Measurements from ENCODE around the gene LGMN. TPM values are rescaled to one million over a fixed set of nuclear protein-coding genes. Genes with fewer than 3 reads are reported as not detected.

LGMN gene
- total RNA-seq, 1 experiment from 2014 or later = 37.2 TPM

DNA sequence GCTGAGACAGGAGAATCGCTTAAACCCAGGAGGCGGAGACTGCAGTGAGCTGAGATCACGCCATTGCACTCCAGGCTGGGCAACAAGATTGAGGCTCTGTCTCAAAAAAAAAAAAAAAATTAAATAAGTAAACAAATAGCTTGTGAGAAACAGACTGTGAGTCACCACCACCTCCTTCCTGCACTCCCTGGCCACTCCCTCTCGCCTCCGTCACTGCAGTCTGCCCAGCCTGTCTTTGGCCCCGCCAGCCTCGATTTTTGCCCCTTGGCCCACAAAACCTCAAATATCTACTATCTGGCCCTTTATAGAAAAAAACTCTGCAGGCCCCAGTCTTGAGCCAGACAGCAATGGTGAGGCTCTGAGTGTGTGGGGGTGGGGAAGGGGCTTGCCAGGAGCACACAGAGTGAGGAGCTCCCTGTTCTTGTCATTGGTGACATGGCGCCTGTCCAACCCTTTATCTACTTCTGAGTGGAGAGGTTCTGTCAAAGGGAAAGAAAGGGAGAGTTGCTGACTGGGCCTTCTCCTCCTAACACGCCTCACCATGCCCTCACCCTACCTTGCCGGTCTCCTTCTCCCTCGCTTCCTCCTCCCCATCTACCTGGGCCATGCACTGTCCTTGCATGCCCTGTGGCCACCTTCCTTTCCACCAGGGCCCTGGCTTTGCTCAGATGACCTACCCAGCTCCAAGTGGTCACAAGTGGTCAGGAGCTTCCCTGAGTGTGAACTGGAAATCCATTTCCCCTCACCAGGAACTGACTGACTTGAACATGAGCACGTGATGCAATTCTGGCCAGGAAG, 22.1 kb downstream of the LGMN start:
- no peak for ATAC-seq
- CTCF ChIA-PET = interaction anchor here (0.6 kb wide), 1 partner anchor 11 kb away, joined by 16 read pairs; no protein-coding TSS in a partner anchor

DNA sequence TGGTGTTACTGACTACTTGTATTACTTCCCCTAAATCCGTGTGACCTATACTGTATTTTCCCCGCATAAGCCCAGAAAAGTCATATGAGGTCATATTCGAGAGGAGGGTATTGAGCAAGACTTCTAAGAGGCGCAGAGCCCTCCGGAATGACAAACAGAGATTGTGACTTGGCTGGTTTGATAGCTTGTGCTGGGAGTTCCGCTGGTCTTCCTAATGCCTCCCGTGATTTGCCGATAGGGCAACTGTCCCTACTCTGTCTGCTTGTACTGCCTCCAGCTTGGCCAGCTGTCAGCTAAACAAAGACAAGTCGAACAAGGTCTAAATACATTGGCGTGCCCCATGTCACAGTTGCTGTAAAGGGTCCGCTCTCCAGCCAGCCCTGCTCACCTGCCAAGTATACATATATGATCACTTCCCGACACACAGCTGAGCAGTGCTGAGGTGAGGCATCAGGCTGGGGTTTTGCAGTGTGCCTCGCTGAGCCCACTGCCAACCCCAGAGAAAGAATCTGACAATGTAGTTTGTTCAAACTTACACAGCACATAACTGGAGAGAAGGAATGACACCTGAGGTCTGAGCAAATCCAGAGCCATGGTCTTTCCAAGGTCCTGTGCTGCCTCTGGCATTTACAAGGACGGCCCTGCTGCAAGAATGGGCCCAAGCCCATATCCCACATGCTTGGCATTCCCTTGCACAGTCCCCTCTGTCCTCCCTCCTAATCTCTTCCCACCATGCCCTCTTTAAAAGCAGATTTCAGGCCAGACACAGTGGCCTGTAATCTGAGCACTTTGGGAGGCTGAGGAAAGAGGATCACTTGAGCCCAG, 23.7 kb downstream of the LGMN start:
- in situ Hi-C loops (cut with HindIII; ENCODE audit: low pct_unique_long_range_greater_than_20kb, low sequenced_read_pairs) (no loop called here), intact Hi-C loops (cut with micrococcal nuclease; ENCODE audit: unreplicated experiment) (no loop called here)
- Histone ChIP-seq H3K27me3 (ENCODE audit: control insufficient read depth, insufficient read depth, low read length) (no peaks in the 10 kb centered on the region), H3K27ac (ENCODE audit: low read length) (no peak overlapping the region), H3K9me3 (ENCODE audit: control insufficient read depth, insufficient read depth, low read depth, low read length) (no peaks in the 10 kb centered on the region), H3K4me1 (ENCODE audit: control insufficient read depth, insufficient read depth, low read length) (no peaks in the 10 kb centered on the region), H3K36me3 (ENCODE audit: control insufficient read depth, insufficient read depth, low read length) (no peaks in the 10 kb centered on the region), H3K4me3 (ENCODE audit: low read depth in 2 of 2, low read length in 2 of 2) (no peak overlapping the region)
- ChIA-PET CTCF (no interaction called here), POLR2A (no interaction called here)
- DNase-seq (ENCODE audit: low read depth, low spot score) (no peak), ATAC-seq (no peak)
- BruUV-seq (replicated peaks) = no TSS peak
- TF ChIP-seq, protein P1, sequence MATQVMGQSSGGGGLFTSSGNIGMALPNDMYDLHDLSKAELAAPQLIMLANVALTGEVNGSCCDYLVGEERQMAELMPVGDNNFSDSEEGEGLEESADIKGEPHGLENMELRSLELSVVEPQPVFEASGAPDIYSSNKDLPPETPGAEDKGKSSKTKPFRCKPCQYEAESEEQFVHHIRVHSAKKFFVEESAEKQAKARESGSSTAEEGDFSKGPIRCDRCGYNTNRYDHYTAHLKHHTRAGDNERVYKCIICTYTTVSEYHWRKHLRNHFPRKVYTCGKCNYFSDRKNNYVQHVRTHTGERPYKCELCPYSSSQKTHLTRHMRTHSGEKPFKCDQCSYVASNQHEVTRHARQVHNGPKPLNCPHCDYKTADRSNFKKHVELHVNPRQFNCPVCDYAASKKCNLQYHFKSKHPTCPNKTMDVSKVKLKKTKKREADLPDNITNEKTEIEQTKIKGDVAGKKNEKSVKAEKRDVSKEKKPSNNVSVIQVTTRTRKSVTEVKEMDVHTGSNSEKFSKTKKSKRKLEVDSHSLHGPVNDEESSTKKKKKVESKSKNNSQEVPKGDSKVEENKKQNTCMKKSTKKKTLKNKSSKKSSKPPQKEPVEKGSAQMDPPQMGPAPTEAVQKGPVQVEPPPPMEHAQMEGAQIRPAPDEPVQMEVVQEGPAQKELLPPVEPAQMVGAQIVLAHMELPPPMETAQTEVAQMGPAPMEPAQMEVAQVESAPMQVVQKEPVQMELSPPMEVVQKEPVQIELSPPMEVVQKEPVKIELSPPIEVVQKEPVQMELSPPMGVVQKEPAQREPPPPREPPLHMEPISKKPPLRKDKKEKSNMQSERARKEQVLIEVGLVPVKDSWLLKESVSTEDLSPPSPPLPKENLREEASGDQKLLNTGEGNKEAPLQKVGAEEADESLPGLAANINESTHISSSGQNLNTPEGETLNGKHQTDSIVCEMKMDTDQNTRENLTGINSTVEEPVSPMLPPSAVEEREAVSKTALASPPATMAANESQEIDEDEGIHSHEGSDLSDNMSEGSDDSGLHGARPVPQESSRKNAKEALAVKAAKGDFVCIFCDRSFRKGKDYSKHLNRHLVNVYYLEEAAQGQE (IDR thresholded peaks at IDR 0.05; ENCODE audit: insufficient read depth in 1 of 2, low read depth in 2 of 2, low read length in 1 of 2) = no peak
- no peak for TF ChIP-seq POLR2AphosphoS5 (IDR thresholded peaks at IDR 0.05; ENCODE audit: low read depth, low read length)
- TF ChIP-seq TCF7L2 (IDR thresholded peaks at IDR 0.05; ENCODE audit: low read depth, low read length) = no peak
- no peak for TF ChIP-seq SIN3A (IDR thresholded peaks at IDR 0.05; ENCODE audit: borderline replicate concordance, insufficient read depth, low read depth, low read length)
- TF ChIP-seq, protein P2, sequence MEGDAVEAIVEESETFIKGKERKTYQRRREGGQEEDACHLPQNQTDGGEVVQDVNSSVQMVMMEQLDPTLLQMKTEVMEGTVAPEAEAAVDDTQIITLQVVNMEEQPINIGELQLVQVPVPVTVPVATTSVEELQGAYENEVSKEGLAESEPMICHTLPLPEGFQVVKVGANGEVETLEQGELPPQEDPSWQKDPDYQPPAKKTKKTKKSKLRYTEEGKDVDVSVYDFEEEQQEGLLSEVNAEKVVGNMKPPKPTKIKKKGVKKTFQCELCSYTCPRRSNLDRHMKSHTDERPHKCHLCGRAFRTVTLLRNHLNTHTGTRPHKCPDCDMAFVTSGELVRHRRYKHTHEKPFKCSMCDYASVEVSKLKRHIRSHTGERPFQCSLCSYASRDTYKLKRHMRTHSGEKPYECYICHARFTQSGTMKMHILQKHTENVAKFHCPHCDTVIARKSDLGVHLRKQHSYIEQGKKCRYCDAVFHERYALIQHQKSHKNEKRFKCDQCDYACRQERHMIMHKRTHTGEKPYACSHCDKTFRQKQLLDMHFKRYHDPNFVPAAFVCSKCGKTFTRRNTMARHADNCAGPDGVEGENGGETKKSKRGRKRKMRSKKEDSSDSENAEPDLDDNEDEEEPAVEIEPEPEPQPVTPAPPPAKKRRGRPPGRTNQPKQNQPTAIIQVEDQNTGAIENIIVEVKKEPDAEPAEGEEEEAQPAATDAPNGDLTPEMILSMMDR (IDR thresholded peaks at IDR 0.05) = no peak

More for the DNA sequence above, 22.1 kb downstream of the LGMN start:
- in situ Hi-C loops (cut with HindIII; ENCODE audit: low pct_unique_long_range_greater_than_20kb, low sequenced_read_pairs) = no loop called here
- DNase-seq (ENCODE audit: low read depth, low spot score) = no peak
- H3K9me3 ChIP-seq (ENCODE audit: control insufficient read depth, insufficient read depth, low read depth, low read length) = no peaks in the 10 kb centered on the region
- no TSS peak for BruUV-seq (replicated peaks)
- no peak overlapping the region for H3K4me3 ChIP-seq (ENCODE audit: low read depth in 2 of 2, low read length in 2 of 2)
- no peaks in the 10 kb centered on the region for H3K4me1 ChIP-seq (ENCODE audit: control insufficient read depth, insufficient read depth, low read length)
- intact Hi-C loops (cut with micrococcal nuclease; ENCODE audit: unreplicated experiment) = no loop called here
- no peaks in the 10 kb centered on the region for H3K27me3 ChIP-seq (ENCODE audit: control insufficient read depth, insufficient read depth, low read length)
- POLR2A ChIA-PET = no interaction called here
- TF ChIP-seq, protein P1 (IDR thresholded peaks at IDR 0.05; ENCODE audit: insufficient read depth in 1 of 2, low read depth in 2 of 2, low read length in 1 of 2) = no peak
- no peak for TF ChIP-seq SIN3A (IDR thresholded peaks at IDR 0.05; ENCODE audit: borderline replicate concordance, insufficient read depth, low read depth, low read length)
- TF ChIP-seq, protein P2 (IDR thresholded peaks at IDR 0.05) = no peak
- no peak for TF ChIP-seq POLR2AphosphoS5 (IDR thresholded peaks at IDR 0.05; ENCODE audit: low read depth, low read length)
- TF ChIP-seq TCF7L2 (IDR thresholded peaks at IDR 0.05; ENCODE audit: low read depth, low read length) = no peak
- no peak overlapping the region for H3K27ac ChIP-seq (ENCODE audit: low read length)
- H3K36me3 ChIP-seq (ENCODE audit: control insufficient read depth, insufficient read depth, low read length) = no peaks in the 10 kb centered on the region

Data from Panc1 (cell line).